WERI-Rb-1 (cell line): ENCODE results near the gene OCLN.

ENCODE experiments used
- DNase-seq: peaks from one replicate; pipeline ENCODE4 v3.0.0-alpha.2; 2020
- H3K27ac ChIP-seq: fragments of 250-450 bp; sonication (Bioruptor Pico); 2 replicates; pipeline ENCODE4 v1.5.1; 2020; ENCODE audit warnings: mild to moderate bottlenecking, moderate library complexity
- H3K27me3 ChIP-seq: fragments of 250-450 bp; sonication (Bioruptor Pico); 2 replicates; pipeline ENCODE4 v1.5.1; 2021; ENCODE audit warnings: mild to moderate bottlenecking, low read depth, moderate library complexity; ENCODE audit not compliant: insufficient read depth, severe bottlenecking
- H3K36me3 ChIP-seq: fragments of 250-450 bp; sonication (Bioruptor Pico); 2 replicates; pipeline ENCODE4 v1.5.1; 2020; ENCODE audit warnings: mild to moderate bottlenecking, moderate library complexity
- H3K4me3 ChIP-seq: 2 replicates; pipeline ENCODE4 v1.5.1; 2011; ENCODE audit warnings: low read depth, mild to moderate bottlenecking, control low read depth, low read length
- H3K9me3 ChIP-seq: fragments of 250-450 bp; sonication (Bioruptor Pico); 2 replicates; pipeline ENCODE4 v1.5.1; 2021; ENCODE audit warnings: mild to moderate bottlenecking, moderate library complexity; ENCODE audit not compliant: severe bottlenecking
- CTCF ChIP-seq: IDR thresholded peaks from 2 replicates; pipeline ENCODE4 v1.5.1; 2011; ENCODE audit warnings: low read depth, mild to moderate bottlenecking, control low read depth, inconsistent platforms, low read length

The OCLN gene

GRCh38 chr5:69491838-69492390 is 676 bp upstream of the OCLN start:
- H3K36me3 ChIP-seq = peaks cover 3% of the 10 kb centered on the region; the same call in 1 of the 2 replicates
- peak overlapping the region; percentile 87 for H3K4me3 ChIP-seq
- H3K9me3 ChIP-seq = no peaks in the 10 kb centered on the region
- H3K27ac ChIP-seq = peak overlapping the region; percentile 33; the same call in 1 of the 2 replicates
- TF ChIP-seq CTCF = 0 out of 2 replicates have a peak, but pooled peaks have one; percentile 9
- no peaks in the 10 kb centered on the region for H3K27me3 ChIP-seq
- DNase-seq = no peak

- no peaks in the 10 kb centered on the region for H3K27me3 ChIP-seq
- H3K4me3 ChIP-seq = peak overlapping the region; percentile 87
- H3K9me3 ChIP-seq = no peaks in the 10 kb centered on the region
- no peak for TF ChIP-seq CTCF
- DNase-seq = peak; percentile 43
- peaks cover 3% of the 10 kb centered on the region; the same call in 1 of the 2 replicates for H3K36me3 ChIP-seq
- no peak overlapping the region for H3K27ac ChIP-seq
Measured at GRCh38 chr5:69492923-69493395, 369 bp downstream of the OCLN start.

- peak overlapping the region; percentile 87 for H3K4me3 ChIP-seq
- H3K27me3 ChIP-seq = no peaks in the 10 kb centered on the region
- H3K27ac ChIP-seq = peak overlapping the region; percentile 30; the same call in 1 of the 2 replicates
- H3K9me3 ChIP-seq = no peaks in the 10 kb centered on the region
- DNase-seq = peak; percentile 55
- no peak for TF ChIP-seq CTCF
- peaks cover 3% of the 10 kb centered on the region; the same call in 1 of the 2 replicates for H3K36me3 ChIP-seq
Measured at GRCh38 chr5:69493396-69494133, 975 bp downstream of the OCLN start.

GRCh38 chr5:69494452-69494851 is 1.9 kb downstream of the OCLN start:
- TF ChIP-seq CTCF = no peak
- Histone ChIP-seq H3K9me3 (no peaks in the 10 kb centered on the region), H3K27me3 (no peaks in the 10 kb centered on the region), H3K4me3 (no peak overlapping the region), H3K27ac (no peak overlapping the region), H3K36me3 (peaks cover 3% of the 10 kb centered on the region; the same call in 1 of the 2 replicates)
- DNase-seq = no peak

GRCh38 chr5:69497006-69497520 is 4.5 kb downstream of the OCLN start:
- TF ChIP-seq CTCF = no peak
- Histone ChIP-seq H3K27ac (no peak overlapping the region), H3K4me3 (no peak overlapping the region), H3K27me3 (no peaks in the 10 kb centered on the region), H3K36me3 (peaks cover 3% of the 10 kb centered on the region; the same call in 1 of the 2 replicates), H3K9me3 (no peaks in the 10 kb centered on the region)
- DNase-seq = no peak
